ENCODE data around the gene PRG3. TPM values are rescaled to one million over a fixed set of nuclear protein-coding genes. Genes with fewer than 3 reads are reported as not detected.
A peak's percentile ranks its signal among the peaks of the same experiment; 100 is the strongest.

Gene PRG3
- total and polyA plus RNA-seq, 12 donors = not detected

DNA sequence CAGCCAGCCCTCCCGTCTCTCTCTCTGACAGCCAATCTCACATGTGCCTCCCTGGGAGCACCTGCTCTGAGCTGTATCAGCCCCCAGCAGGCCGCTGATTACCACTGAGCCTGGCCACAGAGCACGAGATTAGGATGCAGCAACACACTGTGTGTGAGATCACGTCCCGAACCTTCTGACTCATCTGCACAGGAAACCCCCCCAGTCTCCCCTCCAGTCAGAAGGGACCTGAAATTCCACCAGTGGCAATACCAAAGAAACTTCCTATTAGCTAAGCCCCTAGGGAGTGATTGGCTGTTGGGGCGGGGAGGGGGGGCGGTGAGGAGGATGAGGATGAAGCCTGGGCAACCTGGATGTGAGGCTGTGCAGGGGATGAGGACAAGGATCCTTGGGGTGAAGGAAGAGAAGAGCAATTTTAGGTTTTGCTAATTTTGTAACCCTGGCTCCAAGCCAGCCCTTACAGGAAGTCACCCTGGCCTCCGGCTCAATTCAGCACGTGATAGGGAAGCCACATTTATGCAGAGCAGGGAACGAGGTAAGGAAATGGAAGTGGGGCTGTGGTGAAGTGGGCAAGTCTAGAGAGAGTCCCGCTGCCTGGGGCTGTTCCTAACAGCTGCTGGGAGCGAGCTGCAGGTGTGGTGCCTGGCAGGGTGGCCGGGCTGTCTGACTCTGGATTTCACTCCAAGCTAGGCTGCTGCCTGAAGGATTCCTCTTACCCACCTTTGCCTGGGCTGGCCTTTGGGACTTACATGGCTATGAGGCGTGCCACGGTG, 44.0 kb upstream of the PRG3 start:
- H3K9me3 ChIP-seq (replicated peaks in 1 of 3) = no peaks in the 10 kb centered on the region
- peak overlapping the region in 4 of 5 donors; percentile 25 to 96 (median 59) for H3K27ac ChIP-seq
- WGBS, 4 donors = 30 to 43% (median 39%) methylated on average over 11 to 15 of the region's 15 CpGs
- H3K36me3 ChIP-seq (replicated peaks in 1 of 2) = peaks cover 0 to 11% of the 10 kb centered on the region in 2 donors
- H3K4me3 ChIP-seq = no peak overlapping the region
- TF ChIP-seq POLR2A (IDR thresholded peaks at IDR 0.05) = no peak
- TF ChIP-seq, protein P1, sequence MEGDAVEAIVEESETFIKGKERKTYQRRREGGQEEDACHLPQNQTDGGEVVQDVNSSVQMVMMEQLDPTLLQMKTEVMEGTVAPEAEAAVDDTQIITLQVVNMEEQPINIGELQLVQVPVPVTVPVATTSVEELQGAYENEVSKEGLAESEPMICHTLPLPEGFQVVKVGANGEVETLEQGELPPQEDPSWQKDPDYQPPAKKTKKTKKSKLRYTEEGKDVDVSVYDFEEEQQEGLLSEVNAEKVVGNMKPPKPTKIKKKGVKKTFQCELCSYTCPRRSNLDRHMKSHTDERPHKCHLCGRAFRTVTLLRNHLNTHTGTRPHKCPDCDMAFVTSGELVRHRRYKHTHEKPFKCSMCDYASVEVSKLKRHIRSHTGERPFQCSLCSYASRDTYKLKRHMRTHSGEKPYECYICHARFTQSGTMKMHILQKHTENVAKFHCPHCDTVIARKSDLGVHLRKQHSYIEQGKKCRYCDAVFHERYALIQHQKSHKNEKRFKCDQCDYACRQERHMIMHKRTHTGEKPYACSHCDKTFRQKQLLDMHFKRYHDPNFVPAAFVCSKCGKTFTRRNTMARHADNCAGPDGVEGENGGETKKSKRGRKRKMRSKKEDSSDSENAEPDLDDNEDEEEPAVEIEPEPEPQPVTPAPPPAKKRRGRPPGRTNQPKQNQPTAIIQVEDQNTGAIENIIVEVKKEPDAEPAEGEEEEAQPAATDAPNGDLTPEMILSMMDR (IDR thresholded peaks at IDR 0.05) = no peak
- peaks cover 36 to 59% of the 10 kb centered on the region in 2 donors for H3K4me1 ChIP-seq (replicated peaks in 1 of 2)
- no peaks in the 10 kb centered on the region for H3K27me3 ChIP-seq
- DNase-seq = peak; percentile 44 to 84 (median 77)
- intact Hi-C loops (cut with DNase I) = no loop called here

DNA sequence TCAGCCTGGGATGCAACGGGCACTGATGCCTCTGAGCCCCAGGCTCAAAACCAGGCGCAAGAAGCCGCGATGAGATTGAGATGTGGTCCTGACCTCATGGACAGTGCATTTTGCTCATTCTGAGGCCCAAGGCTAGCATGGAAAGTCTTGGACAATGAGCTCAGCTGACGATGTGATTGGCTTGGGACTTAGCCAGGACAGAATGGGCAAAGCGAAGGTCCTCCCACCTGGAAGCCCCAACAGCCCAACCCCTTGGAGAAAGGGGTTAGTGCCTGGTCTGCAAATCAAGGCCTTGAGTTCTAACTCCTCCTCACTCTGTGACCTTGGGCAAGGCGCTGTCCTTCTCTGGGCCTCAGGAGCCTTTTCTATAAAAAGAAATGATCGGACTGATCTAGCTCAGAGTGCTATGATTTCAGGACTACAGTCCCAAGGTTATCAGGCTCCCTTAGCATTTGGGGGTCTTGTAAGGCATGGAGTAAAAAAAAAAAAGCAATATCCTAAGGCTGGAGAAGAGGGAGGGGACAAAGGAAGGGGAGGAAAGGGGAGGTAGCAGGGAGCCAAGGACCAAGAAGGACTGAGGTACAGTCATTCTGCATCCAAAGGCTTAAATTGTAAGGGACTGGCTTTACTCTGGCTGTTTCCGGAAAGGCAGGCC, 43.3 kb upstream of the PRG3 start:
- H3K27me3 ChIP-seq = no peaks in the 10 kb centered on the region
- intact Hi-C loops (cut with DNase I) = no loop called here
- TF ChIP-seq POLR2A (IDR thresholded peaks at IDR 0.05) = no peak
- TF ChIP-seq, protein P1 (IDR thresholded peaks at IDR 0.05) = no peak
- H3K4me3 ChIP-seq = peak overlapping the region in 1 of 4 donors; percentile 29
- no peaks in the 10 kb centered on the region for H3K9me3 ChIP-seq (replicated peaks in 1 of 3)
- DNase-seq = peak; percentile 25 to 83 (median 61)
- peaks cover 36 to 59% of the 10 kb centered on the region in 2 donors for H3K4me1 ChIP-seq (replicated peaks in 1 of 2)
- H3K36me3 ChIP-seq (replicated peaks in 1 of 2) = peaks cover 0 to 17% of the 10 kb centered on the region in 2 donors
- WGBS, 4 donors = 47 to 61% (median 55%) methylated on average over 9 of the region's 9 CpGs
- peak overlapping the region in 4 of 5 donors; percentile 25 to 96 (median 59) for H3K27ac ChIP-seq

DNA sequence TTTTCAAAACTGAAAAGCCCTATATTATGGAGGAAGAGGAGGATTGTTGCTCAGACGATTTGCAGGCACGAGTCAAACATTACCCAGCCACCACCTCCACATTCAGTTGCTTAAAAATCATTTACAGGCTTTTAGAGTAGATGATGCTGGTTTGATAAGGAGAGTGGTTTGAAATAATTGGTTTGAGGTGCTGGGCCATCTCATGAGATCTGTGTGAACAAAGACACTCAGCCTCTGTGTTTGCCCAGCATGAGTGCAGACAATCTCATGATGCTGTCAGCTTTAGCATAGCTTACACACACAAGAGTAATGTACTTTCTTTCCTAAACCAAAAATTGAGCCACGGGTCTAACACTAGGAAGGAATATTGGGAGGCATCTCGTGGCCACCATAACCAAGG, 41.7 kb upstream of the PRG3 start:
- intact Hi-C loops (cut with DNase I) = no loop called here
- TF ChIP-seq, protein P1 (IDR thresholded peaks at IDR 0.05) = no peak
- TF ChIP-seq POLR2A (IDR thresholded peaks at IDR 0.05) = no peak
- Histone ChIP-seq H3K4me1 (replicated peaks in 1 of 2) (peaks cover 36 to 52% of the 10 kb centered on the region in 2 donors), H3K4me3 (no peak overlapping the region), H3K27ac (no peak overlapping the region), H3K36me3 (replicated peaks in 1 of 2) (peaks cover 0 to 25% of the 10 kb centered on the region in 2 donors), H3K27me3 (no peaks in the 10 kb centered on the region), H3K9me3 (replicated peaks in 1 of 3) (no peaks in the 10 kb centered on the region)
- WGBS, 4 donors = 87 to 96% (median 91%) methylated on average over 4 of the region's 4 CpGs
- no peak for DNase-seq

DNA sequence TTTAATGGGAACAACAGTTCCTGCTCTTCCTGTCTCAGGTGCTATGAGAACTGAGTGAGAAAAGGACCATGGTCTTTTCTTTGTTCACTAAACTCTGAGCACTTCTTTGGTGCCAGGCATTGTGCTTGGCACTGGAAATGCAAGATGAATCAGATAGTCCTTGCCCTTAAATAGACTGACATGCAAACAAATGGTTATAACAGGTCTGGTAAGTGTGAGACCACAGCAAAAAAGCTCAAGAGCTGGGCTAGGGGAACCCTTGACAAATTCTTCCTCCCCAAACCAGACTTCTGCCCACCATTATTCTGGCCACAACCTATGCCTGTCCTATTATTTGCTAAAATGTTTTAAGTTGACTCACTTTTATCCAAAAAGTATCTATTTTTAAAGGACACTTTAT, 40.9 kb upstream of the PRG3 start:
- TF ChIP-seq POLR2A (IDR thresholded peaks at IDR 0.05) = no peak
- TF ChIP-seq, protein P1 (IDR thresholded peaks at IDR 0.05) = no peak

More for the DNA sequence above, 40.9 kb upstream of the PRG3 start:
- H3K27ac ChIP-seq = no peak overlapping the region
- no peak for DNase-seq
- H3K4me3 ChIP-seq = no peak overlapping the region
- H3K36me3 ChIP-seq (replicated peaks in 1 of 2) = peaks cover 0 to 34% of the 10 kb centered on the region in 2 donors
- H3K4me1 ChIP-seq (replicated peaks in 1 of 2) = peaks cover 28 to 44% of the 10 kb centered on the region in 2 donors
- H3K9me3 ChIP-seq (replicated peaks in 1 of 3) = no peaks in the 10 kb centered on the region
- H3K27me3 ChIP-seq = no peaks in the 10 kb centered on the region
- intact Hi-C loops (cut with DNase I) = no loop called here
